Measurements from ENCODE around the gene TMEM72.
A peak's percentile ranks its signal among the peaks of the same experiment; 100 is the strongest.

The TMEM72 gene

GRCh38 chr10:44935201-44935965 is 24.2 kb downstream of the TMEM72 start:
- no peak for DNase-seq

GRCh38 chr10:44935966-44936295 is 24.8 kb downstream of the TMEM72 start:
- DNase-seq = no peak

GRCh38 chr10:44936314-44936975 is 25.3 kb downstream of the TMEM72 start:
- no peak for DNase-seq

DNA sequence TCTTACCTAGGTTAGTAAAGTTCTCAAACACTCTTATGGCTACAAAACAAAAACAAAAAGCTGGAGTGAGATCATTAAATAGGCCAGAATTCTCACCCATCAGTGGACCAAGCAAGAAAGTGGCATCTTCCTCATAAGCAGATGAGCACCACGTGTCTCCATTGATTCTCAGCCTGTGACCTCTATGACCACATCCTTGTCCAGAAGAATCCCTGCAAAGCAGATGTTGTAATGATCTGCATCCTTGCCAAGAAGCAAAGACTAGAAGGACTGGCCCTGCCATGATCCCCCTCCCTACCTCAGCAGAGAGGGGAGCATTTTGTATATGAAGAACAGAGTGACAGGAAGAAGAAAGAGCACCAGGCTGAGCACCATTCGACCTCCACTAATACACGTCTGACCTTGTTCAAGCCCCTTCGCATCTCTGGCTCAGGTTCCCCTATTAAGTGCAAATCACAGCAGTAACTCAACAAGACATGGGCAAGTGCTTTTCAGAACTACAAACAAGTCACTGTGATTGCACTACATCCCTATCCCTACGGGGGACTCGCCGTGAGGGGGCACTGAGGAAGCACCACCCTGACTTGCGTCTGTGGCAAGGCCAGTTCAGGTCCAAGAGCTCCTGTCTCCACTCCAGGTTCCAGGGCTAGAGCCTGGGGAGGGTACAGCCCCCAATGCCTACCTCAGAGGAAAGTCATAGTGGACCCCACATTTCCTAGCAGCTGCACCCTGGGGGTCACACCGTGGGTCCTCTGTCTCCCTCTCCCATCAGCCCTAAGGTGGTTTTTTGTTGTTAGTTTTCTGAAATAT is 26.3 kb downstream of the TMEM72 start:
- no peak for DNase-seq

DNA sequence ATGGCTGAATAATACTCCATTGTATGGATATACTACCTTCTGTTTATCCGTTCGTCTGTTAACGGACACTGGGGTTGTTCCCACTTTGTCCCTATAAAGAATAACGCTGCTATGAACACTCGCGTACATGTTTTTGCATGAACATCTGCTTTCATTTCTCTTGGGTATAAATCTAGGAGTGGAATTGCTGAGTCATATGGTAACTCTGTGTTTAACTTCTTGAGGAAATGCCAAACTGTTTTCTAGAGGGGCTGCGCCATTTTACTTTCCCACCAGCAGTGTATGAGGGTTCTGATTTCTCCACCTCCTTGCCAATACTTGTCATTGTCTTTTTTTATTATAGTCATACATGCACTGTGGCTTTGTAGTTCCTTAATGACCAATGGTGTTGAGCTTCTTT is 27.8 kb downstream of the TMEM72 start:
- DNase-seq = no peak

GRCh38 chr10:44939691-44940401 is 28.7 kb downstream of the TMEM72 start:
- DNase-seq = no peak

GRCh38 chr10:44944354-44944753 is 33.2 kb downstream of the TMEM72 start:
- no peak for DNase-seq

DNA sequence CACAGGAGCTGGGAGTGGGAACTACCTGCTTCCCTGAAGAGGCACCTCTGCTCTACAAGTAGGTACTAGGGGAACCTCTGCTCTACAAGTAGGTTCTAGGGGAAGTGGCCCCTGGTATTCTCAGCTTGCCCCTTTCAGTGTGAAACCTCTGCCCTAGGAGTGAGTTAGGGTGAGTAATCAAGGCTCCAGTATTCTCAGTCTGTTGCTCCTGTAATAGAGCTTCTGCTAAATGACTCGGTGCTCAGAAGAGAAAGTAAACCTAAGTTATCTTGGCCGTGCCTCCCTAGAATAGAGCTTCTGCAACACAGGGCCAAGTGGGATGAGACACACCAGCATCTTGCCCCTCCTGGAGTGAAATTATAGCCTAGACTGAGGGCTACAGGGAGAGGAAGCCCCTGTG is 35.1 kb downstream of the TMEM72 start:
- DNase-seq = no peak

DNA sequence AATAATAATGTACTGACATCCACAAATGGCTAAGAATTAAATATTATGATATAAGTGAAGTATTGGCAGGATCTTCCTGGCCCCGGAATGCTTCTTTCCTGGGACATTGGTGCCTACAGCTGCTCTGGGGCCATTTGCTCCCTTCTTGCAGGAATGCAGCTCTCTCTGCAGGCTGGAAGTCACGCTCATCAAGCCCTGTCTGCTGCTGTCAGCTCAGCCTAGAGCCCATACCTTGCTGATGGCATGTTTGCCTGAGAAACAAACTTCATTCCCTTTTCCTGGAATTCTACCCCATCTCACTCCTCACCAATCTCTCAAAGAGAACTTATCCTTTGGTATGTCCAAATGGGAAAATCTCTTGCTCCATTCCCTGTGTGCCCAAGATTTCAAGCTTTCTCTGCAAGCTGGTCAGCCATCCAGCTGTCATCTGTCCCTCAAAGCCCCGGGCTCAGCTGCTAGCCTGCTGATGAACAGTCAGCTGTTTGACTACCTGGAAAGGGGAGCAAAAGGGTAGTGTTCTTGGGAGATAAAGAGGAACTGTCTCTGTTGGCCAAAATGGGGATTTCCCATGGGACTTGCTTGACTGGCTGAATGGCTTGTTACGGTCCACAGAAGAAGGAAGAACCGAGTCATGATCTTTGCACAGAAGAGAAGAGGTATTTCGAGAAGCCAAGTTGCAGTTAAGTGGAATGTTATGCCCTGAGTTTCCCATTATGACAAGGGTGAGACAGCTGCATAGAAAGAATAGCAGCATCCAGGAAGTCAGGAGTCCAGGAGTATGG is 36.4 kb downstream of the TMEM72 start:
- DNase-seq = no peak

GRCh38 chr10:44948642-44949041 is 37.5 kb downstream of the TMEM72 start:
- DNase-seq = no peak

DNA sequence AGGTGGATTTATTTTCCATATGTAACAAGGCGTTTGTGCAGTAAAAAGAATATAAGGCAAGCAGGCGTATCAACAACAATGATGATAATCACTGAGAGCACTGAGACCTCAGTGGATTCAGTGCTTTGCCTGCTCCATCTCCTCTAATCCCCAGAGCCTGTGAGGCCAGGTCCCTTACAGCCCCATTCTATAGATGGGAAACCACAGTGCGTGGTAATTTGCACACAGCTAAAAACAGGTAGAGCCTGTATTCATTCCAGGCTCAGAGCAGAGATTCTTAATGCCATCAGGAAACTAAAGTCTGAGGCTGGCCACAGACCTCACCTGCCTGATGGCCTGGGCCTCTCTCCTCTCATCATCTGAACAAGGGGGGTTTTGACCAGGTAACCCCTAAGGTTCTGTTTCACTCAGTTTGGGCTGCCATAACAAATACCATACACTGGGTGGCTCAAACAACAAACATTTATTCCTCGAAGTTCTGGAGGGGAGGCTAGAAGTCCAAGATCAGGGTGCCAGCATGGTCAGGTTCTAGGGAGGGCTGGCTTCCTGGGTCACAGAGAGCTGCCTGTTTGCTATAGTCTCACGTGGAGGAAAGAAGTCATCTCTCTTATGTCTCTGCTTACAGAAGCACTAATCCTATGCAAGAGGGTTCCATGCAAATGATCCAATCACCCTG is 38.1 kb downstream of the TMEM72 start:
- DNase-seq = no peak

GRCh38 chr10:44949915-44950314 is 38.8 kb downstream of the TMEM72 start:
- DNase-seq = peak; percentile 2

DNA sequence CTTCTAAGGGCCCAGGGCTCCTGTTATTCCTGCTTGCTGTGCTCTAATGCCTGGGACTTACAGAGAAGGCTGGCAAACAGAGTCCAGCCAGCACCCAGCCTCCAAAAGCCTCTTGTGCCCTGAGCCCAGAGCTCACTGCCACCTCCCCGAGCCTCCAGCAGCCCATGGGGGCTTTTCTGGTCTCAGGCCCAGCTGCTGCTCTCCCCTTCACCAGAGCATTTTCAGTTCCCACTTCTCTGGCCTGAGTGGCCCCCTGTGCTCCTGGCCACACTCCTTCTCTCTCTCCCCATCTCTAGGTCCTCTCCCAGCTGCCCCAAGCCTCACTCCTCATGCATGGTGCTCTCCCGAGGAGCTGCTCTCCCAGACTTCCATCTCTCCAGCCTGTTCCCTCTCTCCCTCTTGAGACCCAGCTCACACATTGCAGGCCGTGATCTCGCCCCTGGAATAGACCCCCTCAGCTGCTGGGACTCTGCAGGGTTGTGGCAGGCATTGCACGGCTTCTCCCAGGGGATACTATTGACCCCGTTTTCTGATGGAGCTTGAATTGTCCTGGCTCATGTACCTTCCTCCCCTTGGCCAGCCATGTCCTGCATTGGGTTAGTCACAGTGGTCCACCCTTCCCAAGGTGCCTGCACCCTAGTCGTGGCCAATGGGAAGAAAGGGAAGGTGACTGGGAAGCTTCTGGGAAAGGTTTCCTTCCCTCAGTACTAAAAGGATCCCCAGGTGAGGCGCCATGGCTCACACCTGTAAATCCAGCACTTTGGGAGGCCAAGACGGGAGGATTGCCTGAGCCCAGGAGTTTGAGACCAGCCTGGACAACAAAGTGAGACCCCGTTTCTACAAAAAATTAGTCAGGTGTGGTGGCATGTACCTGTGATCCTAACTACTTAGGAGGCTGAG is 39.4 kb downstream of the TMEM72 start:
- DNase-seq = no peak

DNA sequence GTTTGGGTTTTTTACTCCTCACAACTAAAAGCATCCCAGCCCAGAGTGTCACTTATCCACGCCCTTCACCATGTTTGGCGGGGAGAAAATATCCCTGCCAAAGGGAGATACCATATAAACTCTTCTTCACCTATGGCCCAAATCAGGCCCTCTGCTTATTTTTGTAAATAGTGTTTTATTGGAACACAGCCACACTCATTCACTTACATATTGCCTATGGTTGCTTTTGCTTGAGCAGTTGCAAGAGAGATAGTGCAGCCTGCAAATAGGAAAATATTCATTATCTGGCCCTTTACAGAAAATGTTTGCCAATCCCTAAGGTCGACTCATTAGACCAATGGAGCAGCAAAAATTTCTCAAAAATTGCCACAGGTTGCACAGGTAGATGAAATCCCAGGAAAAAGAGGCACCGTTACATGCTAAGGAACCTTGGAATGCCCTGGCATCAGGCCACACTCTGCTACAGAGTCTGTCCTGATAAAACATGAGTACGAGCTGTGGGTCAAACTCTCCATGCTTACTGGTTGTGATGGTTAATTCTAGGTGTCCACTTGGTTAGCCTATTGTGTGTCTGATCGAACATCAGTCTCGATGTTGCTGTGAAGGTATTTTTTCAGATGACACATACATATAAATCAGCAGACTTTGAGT is 40.6 kb downstream of the TMEM72 start:
- DNase-seq = no peak

DNA sequence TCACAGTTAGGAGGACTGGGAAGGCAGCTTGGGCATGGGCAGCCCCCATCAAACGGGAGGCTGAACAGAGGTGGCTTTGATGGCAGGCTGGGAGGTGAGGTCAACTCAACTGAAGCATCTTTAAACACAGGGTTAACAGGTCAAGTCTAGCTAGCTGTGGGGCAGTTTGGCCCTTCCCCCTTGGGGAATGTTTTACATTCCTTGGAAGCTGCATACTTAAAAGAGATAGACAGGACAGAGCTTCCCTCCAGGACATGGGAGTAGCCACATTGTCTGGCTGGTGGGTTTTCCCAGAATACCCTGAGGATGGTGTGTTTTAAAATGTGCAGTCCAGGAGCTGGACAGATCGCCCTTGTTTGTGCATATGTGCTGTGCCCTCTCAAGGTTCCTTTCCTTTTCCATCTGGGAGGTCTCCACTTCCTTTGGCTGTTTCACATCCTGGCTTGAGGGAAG is 41.7 kb downstream of the TMEM72 start:
- no peak for DNase-seq

DNA sequence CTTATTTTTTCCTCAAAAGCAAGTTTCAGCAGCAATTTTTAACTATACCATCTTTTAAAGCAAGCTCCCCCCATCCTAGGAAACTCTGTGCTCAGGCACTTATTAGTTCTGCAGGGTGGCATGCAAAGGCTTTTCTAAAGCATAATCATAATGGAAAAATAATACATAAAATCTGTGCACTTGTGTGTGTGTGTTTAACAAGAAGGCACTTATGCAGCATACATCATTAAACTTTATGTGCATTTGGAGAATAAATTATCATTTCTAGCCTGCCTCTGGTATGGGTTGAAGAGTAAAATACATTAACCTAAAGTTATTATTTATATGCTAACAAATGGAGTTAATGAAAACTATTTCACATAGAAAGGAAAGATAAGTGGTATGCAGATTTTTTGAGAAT is 42.9 kb downstream of the TMEM72 start:
- DNase-seq = peak; percentile 5

DNA sequence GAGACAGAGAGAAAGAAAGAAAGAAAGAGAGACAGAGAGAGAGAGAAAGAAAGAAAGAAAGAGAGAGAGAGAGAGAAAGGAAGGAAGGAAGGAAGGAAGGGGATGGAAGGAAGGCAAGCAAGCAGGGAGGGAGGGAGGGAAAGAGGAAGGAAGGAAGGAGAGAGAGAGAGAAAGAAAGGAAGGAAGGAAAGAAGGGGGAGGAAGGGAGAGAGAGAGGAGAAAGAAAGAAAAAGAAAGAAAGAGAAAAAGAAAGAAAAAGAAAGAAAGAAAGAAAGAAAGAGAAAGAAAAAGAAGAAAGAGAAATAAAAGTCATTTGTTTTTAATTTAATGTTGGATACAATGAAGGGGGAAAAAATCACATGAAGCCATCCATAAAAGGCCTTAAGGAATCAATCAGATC is 43.8 kb downstream of the TMEM72 start:
- DNase-seq = no peak

DNA sequence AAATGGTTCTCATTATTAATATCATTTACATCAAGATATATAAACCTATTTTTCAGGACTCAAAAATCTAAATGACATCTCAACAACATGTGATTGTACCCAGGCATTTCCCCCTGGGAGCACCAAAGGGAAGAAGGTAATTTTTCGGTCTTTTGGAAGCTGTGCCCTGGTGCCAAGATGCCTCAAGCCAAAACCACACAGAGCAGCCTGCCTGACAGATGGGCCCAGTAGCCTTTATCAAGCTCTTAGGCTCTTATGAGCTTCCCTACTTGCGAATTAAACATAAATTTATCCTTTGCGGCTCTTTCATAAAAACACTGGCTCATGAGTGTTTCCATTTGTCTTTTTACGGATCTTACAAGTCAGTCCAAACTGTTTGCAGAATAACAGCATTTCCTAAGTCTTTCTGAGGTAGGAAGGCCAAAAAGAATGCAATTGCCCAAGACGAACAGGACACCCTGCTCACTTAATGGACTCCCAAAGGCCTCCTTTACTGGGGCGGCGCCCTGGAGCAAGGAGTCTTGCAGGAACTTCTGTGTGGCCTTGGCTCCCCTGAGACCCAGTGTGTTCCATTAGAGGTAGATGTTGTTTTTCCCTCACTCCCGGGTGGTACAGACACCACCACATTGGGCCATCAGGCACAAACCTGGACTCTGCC is 44.4 kb downstream of the TMEM72 start:
- no peak for DNase-seq

DNA sequence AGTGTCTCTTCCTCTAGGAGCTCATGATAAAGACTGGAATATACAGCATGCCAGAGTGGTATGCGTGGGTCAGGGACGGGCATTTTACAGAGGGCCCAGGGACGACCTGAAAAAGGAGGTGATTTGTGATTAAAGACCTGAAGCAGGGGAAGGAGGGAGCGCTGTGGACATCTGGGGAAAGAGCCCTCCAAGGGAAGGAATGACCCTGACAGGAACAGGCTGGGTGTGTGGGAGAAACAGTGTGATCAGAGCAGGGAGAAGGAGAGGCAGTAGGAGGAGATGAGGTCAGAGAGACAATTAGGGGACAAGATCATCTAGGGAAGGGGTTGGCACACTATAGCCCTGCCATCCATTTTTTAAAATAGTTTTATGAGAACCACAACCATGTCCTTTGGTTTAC is 45.1 kb downstream of the TMEM72 start:
- DNase-seq = no peak
